GM21390 (cell line): Measurements from ENCODE around the gene STARD13.

Source experiments
- ATAC-seq: cut with Tn5 transposase; IDR thresholded peaks from one replicate; pipeline ENCODE4 v1.9.1; 2021; ENCODE audit not compliant: unreplicated experiment

Gene STARD13

DNA sequence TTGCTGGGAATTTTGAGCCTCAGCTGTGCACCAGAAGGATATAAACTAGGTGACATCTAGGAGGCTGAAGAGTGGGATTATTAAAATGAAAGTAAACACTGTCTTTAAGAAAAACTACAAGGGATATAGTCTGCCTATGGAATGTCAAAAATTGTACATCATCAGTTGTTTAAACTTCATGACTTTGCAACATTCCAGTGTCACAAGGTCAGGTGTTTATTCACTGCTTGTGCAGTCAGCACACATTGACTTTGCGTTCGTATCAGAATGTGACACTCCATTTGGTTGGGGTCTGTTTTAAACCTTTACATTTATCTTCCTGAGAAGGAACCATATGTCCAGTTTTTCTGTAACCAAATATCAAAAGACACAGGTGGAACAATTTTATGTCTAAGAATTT, 183.7 kb downstream of the STARD13 start:
- no peak for ATAC-seq

DNA sequence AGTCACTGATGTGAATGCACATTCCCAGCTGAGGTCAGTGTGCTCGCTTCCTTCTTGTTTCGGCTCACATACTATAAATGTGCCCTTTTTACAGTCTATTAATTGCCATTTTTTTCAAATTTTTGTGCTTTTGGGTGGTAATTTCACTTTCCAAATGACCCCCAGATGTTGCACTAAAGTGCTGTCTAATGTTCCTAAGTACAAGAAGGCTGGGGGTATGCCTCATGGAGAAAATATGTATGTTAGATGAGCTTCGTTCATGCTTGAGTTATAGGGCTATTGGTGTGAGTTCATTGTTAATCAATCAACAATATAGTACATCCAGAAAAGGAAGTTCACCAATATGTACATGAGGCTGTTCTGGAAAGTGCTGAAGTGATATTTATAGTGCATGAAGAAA, 184.7 kb downstream of the STARD13 start:
- no peak for ATAC-seq

DNA sequence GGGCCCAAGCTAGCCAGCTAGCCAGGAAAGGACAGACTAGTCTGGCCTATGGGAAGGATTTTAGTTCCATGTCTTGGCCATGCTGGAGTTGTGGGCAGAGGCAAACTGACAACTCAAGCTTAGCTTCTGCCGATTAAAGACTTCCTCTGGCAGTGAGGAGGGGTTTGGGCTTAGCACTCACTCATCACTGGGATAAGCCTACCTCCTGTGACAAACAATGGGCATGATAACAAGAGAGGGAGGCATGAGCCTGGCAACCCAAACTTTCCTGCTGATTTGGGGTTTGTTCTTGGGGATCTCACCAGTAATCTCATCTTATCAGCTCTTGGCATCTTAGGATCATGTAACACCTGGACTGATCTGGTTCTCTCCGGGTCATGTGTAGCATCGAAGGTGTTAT, 185.7 kb downstream of the STARD13 start:
- ATAC-seq: no peak

DNA sequence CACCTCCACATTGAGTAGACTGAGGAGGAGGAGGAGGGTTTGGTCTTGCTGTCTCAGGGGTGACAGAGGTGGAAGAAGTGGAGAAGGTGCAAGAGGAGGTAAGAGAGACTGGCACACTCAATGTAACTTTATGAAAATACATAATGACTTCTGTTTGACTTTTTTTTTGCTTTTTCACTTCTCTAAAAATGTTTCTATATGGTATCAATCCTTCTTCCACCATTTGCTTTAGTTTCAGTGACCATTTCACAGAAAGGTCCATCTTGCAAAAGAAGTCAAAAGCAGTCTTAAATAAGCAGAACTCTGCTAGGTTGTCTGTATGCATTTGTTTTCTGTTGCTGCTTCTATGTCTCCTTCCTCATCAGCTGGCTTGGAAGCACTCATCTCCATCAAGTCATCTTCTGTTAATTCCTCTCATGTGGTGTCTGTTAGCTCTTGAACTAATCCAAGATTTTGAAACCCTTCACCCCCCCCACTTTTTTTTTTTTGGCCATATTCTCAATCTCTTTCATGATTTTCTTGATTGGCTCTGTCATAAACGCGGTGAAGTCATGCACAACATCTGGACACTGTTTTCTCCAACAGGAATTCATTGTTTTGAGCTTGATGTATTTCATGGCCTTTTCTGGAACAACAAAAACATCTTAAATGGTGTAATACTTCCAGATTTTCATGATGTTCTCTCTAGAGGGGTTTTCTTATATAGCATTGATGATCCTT, 188.5 kb downstream of the STARD13 start:
- ATAC-seq: no peak

DNA sequence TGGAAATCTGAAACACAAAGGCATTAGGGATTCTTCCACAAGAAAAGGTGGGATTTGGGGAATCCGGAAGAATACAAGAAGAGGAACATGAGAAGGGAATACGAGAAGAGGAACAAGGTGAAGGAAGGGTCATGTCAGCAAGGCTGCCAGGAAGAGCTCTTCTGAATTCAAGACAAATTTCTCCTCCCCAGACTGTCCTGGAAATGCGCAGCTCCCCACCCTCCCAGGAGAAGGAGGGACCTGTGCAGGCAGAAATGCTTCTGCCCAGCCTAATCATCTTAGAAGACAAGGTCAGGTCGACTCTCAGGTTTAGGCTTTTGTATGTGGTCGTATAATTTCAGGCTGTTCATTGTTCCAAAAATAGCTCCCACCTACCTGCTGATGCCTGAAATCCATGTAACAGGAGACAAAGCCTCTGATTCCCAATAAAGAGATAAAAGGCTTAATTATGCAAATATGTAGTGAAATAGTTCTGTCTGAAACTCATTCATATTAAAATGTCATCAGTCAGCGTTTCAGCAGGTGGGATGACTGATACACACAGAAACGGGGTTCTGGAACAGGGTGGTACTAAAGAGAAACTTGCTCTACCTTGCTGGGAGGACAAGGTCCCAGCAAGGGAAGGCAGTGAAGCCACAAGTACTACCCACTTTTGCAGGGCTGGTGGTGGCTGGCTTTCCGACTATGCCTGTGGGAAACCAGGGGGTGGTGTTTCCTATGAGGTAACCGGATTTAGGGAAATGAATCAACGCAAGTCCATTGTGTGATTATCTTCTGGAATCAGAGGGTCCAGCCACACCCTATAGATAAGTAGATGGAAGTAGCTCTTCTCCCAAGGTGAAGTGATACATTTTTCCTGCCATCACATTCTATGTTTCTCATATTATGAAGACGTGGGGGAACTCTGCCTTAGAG, 193.2 kb downstream of the STARD13 start:
- no peak for ATAC-seq

DNA sequence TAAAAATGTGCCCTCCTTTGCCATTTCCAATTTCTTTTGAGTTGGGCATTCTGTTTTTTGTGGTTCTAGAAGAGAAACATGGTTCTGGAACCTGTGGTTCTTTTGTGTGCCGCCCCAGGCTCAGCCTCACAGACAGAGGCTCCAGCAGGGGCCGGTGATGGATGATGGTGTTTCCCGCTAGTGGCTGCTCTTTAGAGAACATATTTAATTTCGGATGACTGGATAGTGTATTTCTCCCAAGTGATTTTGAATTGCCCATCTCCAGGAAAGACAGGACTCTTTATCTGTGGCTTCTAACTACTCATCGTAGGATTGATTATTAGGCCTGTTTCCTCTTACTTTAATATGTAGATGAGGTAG, 194.2 kb downstream of the STARD13 start:
- no peak for ATAC-seq

DNA sequence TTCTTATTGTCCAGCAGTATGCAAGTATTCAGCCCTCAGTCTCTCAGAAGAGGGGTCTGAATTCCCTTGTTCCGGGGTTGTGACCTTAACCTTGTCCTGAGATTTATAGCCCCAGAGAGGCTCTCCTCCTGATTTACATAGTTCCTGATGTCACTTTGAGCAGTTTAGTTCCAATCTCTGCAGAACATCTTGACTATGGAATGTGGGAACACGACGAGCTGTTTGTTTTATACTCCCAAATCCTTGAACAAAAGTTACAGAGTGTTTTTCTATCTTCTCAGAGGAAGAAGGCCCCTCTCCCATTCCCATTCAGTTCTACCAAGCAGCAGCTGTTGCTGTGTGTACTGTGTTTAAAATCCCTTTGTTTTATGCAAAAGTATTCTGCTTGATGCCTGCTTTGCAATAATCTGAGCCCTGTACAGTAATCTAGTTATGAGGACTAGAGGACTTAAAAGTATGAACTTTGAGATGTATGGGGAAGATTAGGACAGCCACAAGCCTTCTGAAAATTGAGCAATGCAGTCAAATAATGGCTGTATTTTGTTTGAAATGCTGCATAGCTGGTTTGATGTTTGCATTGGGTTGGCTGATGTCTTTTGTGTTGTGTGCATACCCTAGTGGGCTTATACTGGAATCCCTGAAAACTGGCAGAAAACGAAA, 194.7 kb downstream of the STARD13 start:
- ATAC-seq: no peak

DNA sequence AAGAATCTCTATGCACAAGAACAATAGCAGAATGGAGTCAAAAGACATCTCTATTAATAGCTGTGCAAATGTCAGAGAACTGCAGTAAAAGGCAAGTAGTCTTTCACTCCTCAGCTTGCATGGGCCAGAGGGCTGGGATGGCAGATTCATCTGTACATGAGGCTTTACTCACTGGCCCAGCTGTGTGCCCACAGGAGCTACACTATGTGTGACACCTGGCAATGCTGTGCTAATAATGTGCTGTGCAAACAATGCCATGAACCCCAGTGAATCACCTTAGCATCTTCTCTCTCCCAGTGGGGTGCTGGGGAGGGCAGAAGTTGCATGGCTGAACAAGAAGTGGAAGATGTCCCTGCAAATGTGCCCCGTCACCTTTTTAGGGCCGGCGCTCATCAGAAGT, 196.2 kb downstream of the STARD13 start:
- no peak for ATAC-seq

DNA sequence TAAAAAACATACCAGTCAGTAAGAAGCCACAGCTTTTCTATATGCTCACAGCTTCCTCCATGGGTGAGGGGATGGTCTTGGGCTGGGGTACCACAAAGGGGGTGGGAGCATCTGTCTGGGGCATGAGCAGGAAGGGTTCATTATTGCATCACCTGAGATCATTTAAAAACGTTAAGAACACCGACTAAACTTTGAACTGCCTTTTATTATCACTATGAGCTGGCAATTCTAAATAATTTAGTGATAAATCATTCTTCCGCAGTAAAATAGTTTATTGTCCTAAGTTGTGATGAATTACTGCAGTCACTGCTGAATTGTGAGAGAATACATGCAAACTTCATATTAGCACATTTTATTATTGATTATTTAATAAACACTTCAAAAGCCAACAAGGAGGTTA, 197.8 kb downstream of the STARD13 start:
- ATAC-seq: no peak

DNA sequence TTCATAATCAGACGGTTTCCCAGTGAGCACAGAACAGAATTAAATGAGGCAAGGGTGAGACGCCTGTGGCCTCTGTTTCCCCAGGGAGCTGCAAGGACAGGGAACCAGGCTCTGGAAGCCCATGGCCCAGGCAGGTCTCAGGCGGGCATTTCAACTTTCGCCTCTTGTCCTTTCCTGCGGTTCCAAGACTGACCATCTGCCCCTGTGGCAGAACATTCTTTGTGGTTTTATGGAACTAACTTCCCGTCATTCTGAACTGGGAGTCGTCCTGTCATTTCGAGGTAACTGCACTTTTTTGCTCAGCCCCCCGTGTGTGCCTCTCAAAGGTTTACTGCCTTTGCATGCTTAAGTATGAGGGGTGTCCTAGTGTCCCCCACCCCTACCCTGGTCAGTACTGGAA, 198.5 kb downstream of the STARD13 start:
- no peak for ATAC-seq

DNA sequence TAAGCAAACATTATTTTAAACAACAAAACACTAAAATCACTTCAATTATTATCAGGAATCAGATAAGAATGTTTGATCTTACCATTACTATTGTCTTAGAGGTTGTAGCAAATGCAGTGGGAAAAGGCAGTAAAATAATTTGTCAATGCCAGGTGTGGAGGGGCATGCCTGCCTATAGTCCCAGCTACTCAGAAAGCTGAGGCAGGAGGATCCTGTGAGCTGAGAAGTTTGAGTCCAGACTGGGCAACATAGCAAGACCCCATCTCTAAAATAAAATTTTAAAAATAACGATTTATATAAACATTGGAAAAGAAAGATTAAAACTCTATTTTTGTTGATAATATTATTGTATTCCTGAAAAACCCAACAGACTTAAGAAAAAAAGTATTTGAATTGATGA, 202.5 kb downstream of the STARD13 start:
- no peak for ATAC-seq

DNA sequence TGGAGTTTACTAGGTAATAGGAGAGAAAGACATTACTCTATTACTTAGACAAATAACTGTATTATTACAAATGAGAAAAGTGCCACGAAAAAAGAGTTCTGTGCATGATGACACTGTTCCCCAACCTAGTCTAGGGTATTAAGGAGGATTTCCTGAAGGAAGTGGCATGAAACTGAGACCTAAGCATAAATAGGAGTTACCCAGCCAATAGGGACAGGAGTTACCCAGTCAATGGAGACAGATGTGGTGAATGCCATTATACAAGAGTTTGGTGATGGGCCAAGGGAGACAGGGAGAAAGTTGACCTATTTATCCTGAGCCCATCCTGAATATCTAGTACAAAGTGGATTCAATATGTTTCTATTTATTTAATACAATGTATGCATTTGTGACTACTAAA, 203.9 kb downstream of the STARD13 start:
- ATAC-seq: no peak

DNA sequence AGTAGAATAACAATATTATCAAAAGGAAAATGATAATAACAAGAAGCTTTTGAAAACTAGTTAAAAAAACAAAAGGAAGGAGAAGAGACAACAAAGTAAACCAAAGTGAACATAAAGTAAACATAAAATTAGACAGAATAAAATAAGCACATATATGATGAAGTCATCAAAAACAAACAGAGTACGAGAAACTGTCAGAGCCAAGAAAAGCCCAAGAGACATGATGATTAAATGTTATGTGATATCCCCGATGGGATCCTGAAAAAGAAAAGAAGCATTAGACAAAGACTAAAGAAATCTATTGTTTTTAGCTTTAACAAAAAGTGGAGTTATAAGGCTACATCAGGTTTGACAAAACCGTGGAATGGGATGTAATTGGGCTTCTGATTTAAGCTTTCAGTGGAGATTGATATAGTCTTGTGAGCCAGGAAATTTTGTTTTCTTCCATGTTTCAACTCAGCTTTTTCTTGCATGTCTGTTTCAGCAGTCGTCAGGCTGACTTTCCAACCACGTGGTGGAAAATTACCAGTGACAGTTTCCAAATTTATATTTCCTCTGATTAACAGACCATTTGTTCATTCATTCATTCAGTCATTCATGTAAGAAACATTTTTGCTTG, 204.5 kb downstream of the STARD13 start:
- ATAC-seq: no peak

DNA sequence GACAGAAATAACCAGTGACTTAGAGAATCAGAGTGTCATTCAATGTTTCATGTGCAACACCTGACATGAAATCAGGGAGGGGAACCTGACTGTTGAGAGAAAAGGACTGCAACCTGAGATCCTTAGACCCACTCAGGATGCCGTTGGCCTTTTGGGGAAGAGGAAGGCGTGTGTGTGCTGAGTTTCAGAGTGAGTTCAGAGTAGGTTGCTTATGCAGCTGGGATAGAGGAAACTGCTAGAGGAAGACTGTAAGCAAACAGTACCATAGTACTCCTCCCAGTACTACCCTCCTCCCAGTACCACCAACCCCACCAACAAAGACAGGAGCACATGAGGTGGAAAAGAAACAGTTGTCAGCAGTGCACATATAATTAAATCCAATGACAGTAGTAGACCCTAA, 205.6 kb downstream of the STARD13 start:
- no peak for ATAC-seq

DNA sequence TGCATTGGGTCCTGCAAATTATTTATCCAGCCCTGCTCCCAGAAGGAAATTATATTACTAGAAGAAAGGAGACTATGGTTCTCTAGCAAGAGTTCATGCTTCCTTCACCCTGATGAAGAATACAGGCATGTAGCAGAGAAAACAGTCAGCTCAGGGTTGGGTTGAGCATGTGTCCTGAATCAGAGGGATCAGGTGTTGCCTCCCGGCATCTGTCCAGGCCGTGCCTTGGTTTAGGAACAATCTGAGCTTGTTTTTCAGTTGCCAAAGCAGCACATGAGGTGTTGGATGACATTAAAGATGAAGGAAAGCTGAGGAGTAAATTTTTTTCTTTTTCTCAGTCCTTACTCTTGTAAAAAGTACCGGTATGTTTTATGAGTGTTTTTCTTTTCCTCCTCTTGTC, 207.3 kb downstream of the STARD13 start:
- ATAC-seq: no peak

DNA sequence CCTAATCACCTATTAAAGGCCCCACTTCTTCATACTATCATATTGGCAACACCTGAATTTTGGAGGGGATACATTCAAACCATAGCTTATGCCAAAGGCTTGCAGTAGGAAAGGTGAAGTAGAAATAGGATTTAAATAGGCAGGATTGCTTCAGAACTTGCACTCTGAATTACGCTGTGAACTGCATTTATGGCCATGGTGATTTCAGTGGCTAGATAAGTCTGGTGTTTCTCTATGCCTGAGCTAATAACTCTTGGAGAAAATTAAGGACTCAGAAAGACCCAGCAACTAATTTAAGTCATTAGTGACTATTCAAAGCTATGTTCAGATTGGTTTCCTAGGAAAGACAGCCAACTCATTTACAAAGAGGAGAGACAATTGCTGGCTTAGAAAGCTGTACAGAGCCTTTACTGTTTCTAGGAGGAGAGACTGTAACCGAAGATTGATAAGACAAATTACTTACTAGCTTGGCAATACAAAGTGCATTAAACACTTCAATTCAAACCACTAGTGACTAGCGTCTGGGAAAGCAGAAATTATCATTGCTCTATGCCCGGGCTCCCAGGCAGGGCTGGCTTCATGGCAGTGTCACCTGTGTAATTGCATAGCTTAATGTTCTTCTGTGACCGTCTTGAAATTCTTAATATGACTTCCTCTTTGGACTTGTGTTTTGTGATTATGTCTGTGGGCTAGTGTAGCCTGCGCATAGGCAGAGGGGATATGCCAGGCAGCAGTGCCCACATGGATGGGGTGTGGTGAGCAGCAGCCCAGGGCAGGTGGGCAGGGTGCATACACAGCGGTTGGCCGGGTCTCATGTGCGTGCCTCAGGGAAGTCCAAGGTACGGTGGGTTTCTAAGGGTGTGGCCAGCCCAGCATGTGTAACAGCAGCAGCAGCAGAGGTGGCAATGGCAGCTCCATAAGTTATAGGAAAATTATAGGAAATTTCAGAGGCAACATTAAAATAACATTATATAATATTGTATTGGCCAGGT, 209.3 kb downstream of the STARD13 start:
- no peak for ATAC-seq

DNA sequence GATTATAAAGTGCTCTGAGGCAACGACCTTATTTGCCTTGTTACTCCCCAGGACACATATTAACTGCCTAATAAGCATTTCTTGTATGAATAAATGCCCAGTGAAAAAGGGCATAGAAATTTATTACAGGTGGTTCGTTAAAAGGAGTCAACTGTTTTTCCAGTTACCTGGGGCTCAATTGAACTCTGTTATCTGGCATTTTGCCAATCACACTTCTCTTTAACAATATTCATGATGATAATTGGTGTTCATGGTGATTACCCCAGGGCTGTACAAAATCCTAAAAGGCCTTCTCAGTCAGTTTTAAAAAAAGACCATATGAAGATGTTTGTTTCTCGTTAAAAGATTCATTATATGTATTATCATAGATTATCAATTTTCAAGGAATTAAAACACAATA, 212.2 kb downstream of the STARD13 start:
- no peak for ATAC-seq

DNA sequence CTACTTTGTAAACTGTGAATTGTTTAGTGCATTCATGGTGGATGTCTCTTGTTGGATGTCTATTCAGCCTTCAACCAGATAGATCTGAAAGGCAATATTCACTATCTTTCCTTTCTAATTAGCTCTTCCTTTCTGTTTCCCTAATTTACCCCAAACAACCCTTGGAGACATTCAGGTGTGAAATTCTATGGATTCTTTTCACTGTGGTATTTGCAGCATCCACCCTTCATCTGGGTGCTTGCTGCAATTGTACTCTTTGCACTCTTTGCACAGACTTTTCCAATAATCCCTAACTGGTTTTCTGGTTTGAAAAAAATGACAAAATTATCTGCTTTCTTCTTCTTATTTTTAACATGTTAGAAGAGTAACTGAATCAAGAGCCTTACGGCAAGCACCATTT, 212.8 kb downstream of the STARD13 start:
- ATAC-seq: no peak

DNA sequence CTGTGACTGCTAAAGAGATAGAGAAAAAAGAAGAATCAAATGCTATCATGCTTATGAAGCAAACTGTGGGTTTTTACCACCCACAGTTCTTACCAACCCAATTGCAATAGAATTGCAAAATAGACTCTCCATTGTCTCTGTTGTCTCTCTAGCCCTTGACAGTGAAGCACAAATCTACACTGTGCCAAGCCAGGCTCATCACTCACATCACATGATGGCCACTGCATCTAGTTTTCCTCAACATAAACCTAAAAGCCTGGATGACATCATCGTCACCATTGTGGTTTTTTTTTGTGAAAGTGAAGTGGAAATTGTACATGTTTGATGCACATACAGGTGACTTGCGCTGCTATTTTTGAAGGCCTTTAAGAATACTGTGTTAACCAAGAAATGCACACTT, 213.3 kb downstream of the STARD13 start:
- no peak for ATAC-seq

DNA sequence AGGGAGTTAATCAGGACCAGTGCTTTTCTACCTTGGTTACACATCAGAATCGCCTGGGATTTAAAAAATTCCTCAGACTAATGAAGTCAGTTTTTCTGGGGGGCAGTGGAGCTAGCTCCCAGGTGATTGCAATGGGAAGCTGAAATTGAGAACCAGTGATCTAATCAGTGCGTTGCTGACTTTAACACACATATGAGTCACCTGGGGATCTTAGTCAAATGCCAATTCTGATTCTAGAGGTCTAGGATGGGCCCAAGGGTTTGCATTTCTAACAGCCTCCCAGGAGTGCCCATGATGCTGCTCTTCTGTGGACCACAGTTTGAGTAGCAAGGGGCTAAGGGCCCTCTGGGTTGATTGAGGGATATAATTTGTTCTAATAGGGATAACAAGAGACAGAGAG, 214.8 kb downstream of the STARD13 start:
- ATAC-seq: no peak
